GM23338 (cell line): ENCODE results near the gene LIX1. TPM values are rescaled to one million over a fixed set of nuclear protein-coding genes. Genes with fewer than 3 reads are reported as not detected.

Experiments
- ATAC-seq: fragments of 200-7000 bp; cut with Tn5 transposase; 3 replicates; pipeline ENCODE4 v1.9.1; 2020
- DNase-seq: peaks from one replicate; pipeline ENCODE4 v3.0.0-alpha.2; 2015; ENCODE audit warnings: low spot score
- H2AFZ ChIP-seq: fragments of 200-600 bp; sonication (generic); 2 replicates; pipeline ENCODE4 v1.8.0; 2016; ENCODE audit warnings: antibody characterized with exemption, mild to moderate bottlenecking, moderate library complexity
- H3F3A ChIP-seq: fragments of 200-600 bp; sonication (generic); replicated peaks from 2 replicates; pipeline ENCODE4 v1.8.0; 2017; ENCODE audit warnings: antibody characterized with exemption, mixed run types, low read depth
- H3K27ac ChIP-seq: fragments of 200-600 bp; sonication (generic); 2 replicates; pipeline ENCODE4 v1.6.1; 2016; ENCODE audit warnings: low read depth
- H3K27me3 ChIP-seq: fragments of 200-600 bp; sonication (generic); 2 replicates; pipeline ENCODE4 v1.8.0; 2016; ENCODE audit warnings: mild to moderate bottlenecking, mixed run types, moderate library complexity; ENCODE audit not compliant: insufficient read depth
- H3K36me3 ChIP-seq: fragments of 200-600 bp; sonication (generic); 2 replicates; pipeline ENCODE4 v1.8.0; 2016; ENCODE audit warnings: mild to moderate bottlenecking; ENCODE audit not compliant: insufficient read depth
- H3K4me1 ChIP-seq: fragments of 200-600 bp; sonication (generic); 2 replicates; pipeline ENCODE4 v1.8.0; 2016; ENCODE audit warnings: mild to moderate bottlenecking, moderate library complexity; ENCODE audit not compliant: insufficient read depth
- H3K4me2 ChIP-seq: fragments of 200-600 bp; sonication (generic); 2 replicates; pipeline ENCODE4 v1.7.1; 2017; ENCODE audit warnings: mixed run types
- H3K4me3 ChIP-seq: fragments of 200-600 bp; sonication (generic); 2 replicates; pipeline ENCODE4 v1.6.1; 2016; ENCODE audit warnings: mixed run types
- H3K79me2 ChIP-seq: fragments of 200-600 bp; sonication (generic); replicated peaks from 2 replicates; pipeline ENCODE4 v1.8.0; 2017; ENCODE audit warnings: mild to moderate bottlenecking; ENCODE audit not compliant: insufficient read depth
- H3K9me2 ChIP-seq: fragments of 200-600 bp; sonication (generic); 2 replicates; pipeline ENCODE4 v1.8.0; 2017; ENCODE audit not compliant: insufficient read depth
- H4K20me1 ChIP-seq: fragments of 200-600 bp; sonication (generic); replicated peaks from 2 replicates; pipeline ENCODE4 v1.8.0; 2017; ENCODE audit warnings: mild to moderate bottlenecking; ENCODE audit not compliant: insufficient read depth
- H3K27ac Mint-ChIP-seq: 2 replicates; pipeline ENCODE4 v1.8.0; 2020; ENCODE audit warnings: inconsistent platforms, mild to moderate bottlenecking, moderate library complexity, mixed read lengths
- H3K27me3 Mint-ChIP-seq: 3 replicates; pipeline ENCODE4 v1.8.0; 2022; ENCODE audit warnings: low read depth, mild to moderate bottlenecking, moderate library complexity, mixed read lengths, inconsistent platforms; ENCODE audit not compliant: insufficient read depth, poor library complexity
- H3K36me3 Mint-ChIP-seq: 3 replicates; pipeline ENCODE4 v1.8.0; 2021; ENCODE audit warnings: low read depth, mild to moderate bottlenecking, inconsistent platforms, moderate library complexity, mixed read lengths
- H3K4me1 Mint-ChIP-seq: 3 replicates; pipeline ENCODE4 v1.8.0; 2020; ENCODE audit warnings: mild to moderate bottlenecking, inconsistent platforms, mixed read lengths
- H3K4me3 Mint-ChIP-seq: 3 replicates; pipeline ENCODE4 v1.8.0; 2021; ENCODE audit warnings: moderate library complexity, mild to moderate bottlenecking, inconsistent platforms, mixed read lengths
- H3K9me3 Mint-ChIP-seq: 3 replicates; pipeline ENCODE4 v1.8.0; 2020; ENCODE audit warnings: moderate library complexity, mild to moderate bottlenecking, inconsistent platforms, mixed read lengths
- CREB1 ChIP-seq: fragments of 250-450 bp; sonication (Bioruptor Pico); IDR thresholded peaks from 2 replicates; pipeline ENCODE4 v1.5.0; 2020; ENCODE audit warnings: low read depth, mild to moderate bottlenecking, moderate library complexity
- ETS1 ChIP-seq: IDR thresholded peaks from 2 replicates; pipeline ENCODE4 v1.6.1; 2016; ENCODE audit warnings: antibody characterized with exemption
- EZH2phosphoT487 ChIP-seq: fragments of 200-600 bp; sonication (generic); IDR thresholded peaks from one replicate; pipeline ENCODE4 v1.8.1; 2018; ENCODE audit warnings: antibody characterized with exemption; ENCODE audit not compliant: unreplicated experiment
- JUNB ChIP-seq: IDR thresholded peaks from one replicate; pipeline ENCODE4 v1.6.1; 2016; ENCODE audit warnings: antibody characterized with exemption; ENCODE audit not compliant: unreplicated experiment
- ZNF114 ChIP-seq: fragments of 250-450 bp; sonication (Bioruptor Pico); IDR thresholded peaks from 2 replicates; pipeline ENCODE4 v1.5.0; 2020; ENCODE audit warnings: mild to moderate bottlenecking, moderate library complexity
- ZNF462 ChIP-seq: fragments of 250-450 bp; sonication (Bioruptor Pico); IDR thresholded peaks from 2 replicates; pipeline ENCODE4 v1.5.0; 2020; ENCODE audit warnings: mild to moderate bottlenecking, moderate library complexity
- polyA plus RNA-seq: library from polyadenylated mRNA; unstranded; fragments of >200 nt; fragmentation: Nextera tagmentation; extraction: Ambion mirVana; gene quantifications from 2 replicates; pipeline ENCODE4 v1.2.1, GENCODE V29; 2016
- total RNA-seq: library from RNA; depleted of rRNA; stranded (reverse); fragments of >200 nt; shearing (Covaris generic); gene quantifications from 2 replicates; pipeline ENCODE4 v1.2.3, GENCODE V29; 2014

The LIX1 gene
- total and polyA plus RNA-seq, 2 experiments from 2014 or later: 0.13 TPM; not detected in 1

DNA sequence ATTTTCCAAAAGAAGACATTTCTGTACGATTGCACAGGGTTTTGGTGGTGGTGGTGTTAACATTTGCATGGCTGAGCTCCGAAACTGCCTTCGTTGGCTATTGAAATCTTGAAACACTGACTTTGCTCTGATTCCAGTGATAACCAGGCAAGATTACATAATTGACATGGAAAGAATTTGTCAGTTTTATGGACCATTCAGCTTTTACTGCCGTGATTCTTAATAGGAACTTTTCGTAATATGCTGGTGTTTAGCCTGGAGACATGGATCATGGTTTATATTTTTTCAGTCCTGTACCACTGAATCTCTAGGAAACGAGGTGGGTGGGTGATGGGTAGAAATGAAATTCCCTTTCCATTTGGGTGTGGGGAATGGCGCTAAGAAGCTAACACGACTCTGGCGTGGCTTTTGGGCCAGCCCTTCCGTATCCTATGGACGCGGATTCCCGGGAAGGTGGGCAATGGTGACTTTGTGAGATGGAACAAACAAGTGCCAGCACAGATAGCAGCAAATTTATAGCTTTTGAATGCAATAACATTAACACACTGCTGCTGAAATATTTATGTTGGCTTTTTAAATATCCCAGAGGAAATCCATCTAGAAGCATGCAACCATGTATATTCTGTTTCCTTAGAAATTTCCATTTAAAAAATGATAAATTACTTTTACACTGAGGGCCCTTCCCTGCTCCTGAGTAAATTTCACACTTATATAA is 36.8 kb downstream of the LIX1 start (continued):
- TF ChIP-seq ZNF462 (CRISPR knock-in tag) (no peak), CREB1 (CRISPR knock-in tag) (no peak), ZNF114 (no peak), ETS1 (no peak), EZH2phosphoT487 (no peak), JUNB (no peak)

GRCh38 chr5:97102010-97102470 is 40.4 kb downstream of the LIX1 start:
- H3K4me1 Mint-ChIP-seq: peaks cover 26% of the 10 kb centered on the region
- ATAC-seq (peak; percentile 95), DNase-seq (peak; percentile 63)
- H3K4me3 ChIP-seq: no peak overlapping the region
- no peaks in the 10 kb centered on the region for H3K9me2 ChIP-seq
- H3K4me1 ChIP-seq: peaks cover 15% of the 10 kb centered on the region
- H3K27ac ChIP-seq: peak overlapping the region; percentile 27; the same call in 1 of the 2 replicates
- H3K9me3 Mint-ChIP-seq: no peaks in the 10 kb centered on the region
- no peaks in the 10 kb centered on the region for H3K79me2 ChIP-seq
- no peaks in the 10 kb centered on the region for H3K27me3 Mint-ChIP-seq
- H3K36me3 ChIP-seq: no peaks in the 10 kb centered on the region
- H3K4me3 Mint-ChIP-seq: no peak overlapping the region
- H3K36me3 Mint-ChIP-seq: no peaks in the 10 kb centered on the region
- H4K20me1 ChIP-seq: no peaks in the 10 kb centered on the region
- peak overlapping the region; percentile 76 for H3K27ac Mint-ChIP-seq
- H3F3A ChIP-seq: no peaks in the 10 kb centered on the region
- TF ChIP-seq CREB1 (CRISPR knock-in tag) (no peak), ZNF462 (CRISPR knock-in tag) (peak; percentile 69; the same call in 1 of the 2 replicates)
- H2AFZ ChIP-seq: peak overlapping the region; percentile 75; the same call in 1 of the 2 replicates
- peak overlapping the region; percentile 35; the same call in 1 of the 2 replicates for H3K4me2 ChIP-seq
- no peaks in the 10 kb centered on the region for H3K27me3 ChIP-seq
